Nephron progenitor cell (in vitro differentiated cells): ENCODE data around the gene BUB1B.
A peak's percentile ranks its signal among the peaks of the same experiment; 100 is the strongest.

Source experiments
- DNase-seq: peaks from one replicate; pipeline ENCODE4 v3.0.0; 2021
- H3K27ac Mint-ChIP-seq: 2 replicates; pipeline ENCODE4 v1.8.0; 2021; ENCODE audit warnings: mild to moderate bottlenecking, moderate library complexity, mixed read lengths
- H3K27me3 Mint-ChIP-seq: 2 replicates; pipeline ENCODE4 v1.8.0; 2021; ENCODE audit warnings: mild to moderate bottlenecking, low read depth, mixed read lengths; ENCODE audit not compliant: poor library complexity
- H3K36me3 Mint-ChIP-seq: 2 replicates; pipeline ENCODE4 v1.8.0; 2021; ENCODE audit warnings: low read depth, mixed read lengths
- H3K4me1 Mint-ChIP-seq: 2 replicates; pipeline ENCODE4 v1.8.0; 2021; ENCODE audit warnings: mixed read lengths
- H3K4me3 Mint-ChIP-seq: 2 replicates; pipeline ENCODE4 v1.8.0; 2021; ENCODE audit warnings: mild to moderate bottlenecking, moderate library complexity, mixed read lengths
- H3K9me3 Mint-ChIP-seq: 2 replicates; pipeline ENCODE4 v1.8.0; 2021; ENCODE audit warnings: mild to moderate bottlenecking, moderate library complexity, mixed read lengths
- TF ChIP-seq, protein P1 (sequence below): fragments of 200-600 bp; sonication (generic); IDR thresholded peaks from 2 replicates; pipeline ENCODE4 v1.5.0; 2021; ENCODE audit warnings: antibody characterized with exemption

The BUB1B gene

DNA sequence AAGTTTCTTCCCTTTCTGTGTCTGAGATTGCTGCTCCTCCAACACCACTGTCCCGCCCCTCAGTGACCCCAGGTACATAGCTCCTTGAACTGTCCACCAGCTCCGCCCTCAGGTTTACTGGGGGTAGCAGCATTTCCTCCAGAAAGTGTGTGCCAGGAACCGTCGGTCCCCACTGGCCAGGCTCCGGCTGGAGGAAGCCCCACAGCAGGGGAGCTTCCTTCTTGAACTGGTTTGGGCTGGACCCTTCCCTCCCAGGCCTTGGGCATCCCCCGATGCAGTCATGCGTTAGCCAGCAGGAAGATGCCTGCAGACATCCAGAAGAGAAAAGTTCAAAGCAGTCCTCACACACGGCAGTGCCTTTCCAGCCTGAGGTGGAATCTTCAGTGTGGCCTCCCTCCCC lies 97.7 kb downstream of the BUB1B start:
- Mint-ChIP-seq H3K9me3 (no peaks in the 10 kb centered on the region), H3K27ac (no peak overlapping the region), H3K4me1 (peaks cover 64% of the 10 kb centered on the region), H3K27me3 (peaks cover 30% of the 10 kb centered on the region), H3K36me3 (no peaks in the 10 kb centered on the region), H3K4me3 (no peak overlapping the region)
- no peak for DNase-seq
- TF ChIP-seq, protein P1, sequence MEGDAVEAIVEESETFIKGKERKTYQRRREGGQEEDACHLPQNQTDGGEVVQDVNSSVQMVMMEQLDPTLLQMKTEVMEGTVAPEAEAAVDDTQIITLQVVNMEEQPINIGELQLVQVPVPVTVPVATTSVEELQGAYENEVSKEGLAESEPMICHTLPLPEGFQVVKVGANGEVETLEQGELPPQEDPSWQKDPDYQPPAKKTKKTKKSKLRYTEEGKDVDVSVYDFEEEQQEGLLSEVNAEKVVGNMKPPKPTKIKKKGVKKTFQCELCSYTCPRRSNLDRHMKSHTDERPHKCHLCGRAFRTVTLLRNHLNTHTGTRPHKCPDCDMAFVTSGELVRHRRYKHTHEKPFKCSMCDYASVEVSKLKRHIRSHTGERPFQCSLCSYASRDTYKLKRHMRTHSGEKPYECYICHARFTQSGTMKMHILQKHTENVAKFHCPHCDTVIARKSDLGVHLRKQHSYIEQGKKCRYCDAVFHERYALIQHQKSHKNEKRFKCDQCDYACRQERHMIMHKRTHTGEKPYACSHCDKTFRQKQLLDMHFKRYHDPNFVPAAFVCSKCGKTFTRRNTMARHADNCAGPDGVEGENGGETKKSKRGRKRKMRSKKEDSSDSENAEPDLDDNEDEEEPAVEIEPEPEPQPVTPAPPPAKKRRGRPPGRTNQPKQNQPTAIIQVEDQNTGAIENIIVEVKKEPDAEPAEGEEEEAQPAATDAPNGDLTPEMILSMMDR, result no peak

- H3K27me3 Mint-ChIP-seq, result peaks cover 25% of the 10 kb centered on the region
- DNase-seq, result no peak
- H3K4me1 Mint-ChIP-seq, result peaks cover 69% of the 10 kb centered on the region
- H3K36me3 Mint-ChIP-seq, result no peaks in the 10 kb centered on the region
- no peak overlapping the region for H3K27ac Mint-ChIP-seq
- no peak overlapping the region for H3K4me3 Mint-ChIP-seq
- H3K9me3 Mint-ChIP-seq, result no peaks in the 10 kb centered on the region
- TF ChIP-seq, protein P1, result no peak
Measured at GRCh38 chr15:40259021-40259420, 98.2 kb downstream of the BUB1B start.

GRCh38 chr15:40263024-40263754 lies 102.3 kb downstream of the BUB1B start:
- Mint-ChIP-seq H3K27ac (peak overlapping the region; percentile 6), H3K4me3 (peak overlapping the region; percentile 28), H3K36me3 (no peaks in the 10 kb centered on the region), H3K4me1 (peaks cover 70% of the 10 kb centered on the region), H3K27me3 (peaks cover 14% of the 10 kb centered on the region), H3K9me3 (no peaks in the 10 kb centered on the region)
- TF ChIP-seq, protein P1, result no peak
- no peak for DNase-seq

DNA sequence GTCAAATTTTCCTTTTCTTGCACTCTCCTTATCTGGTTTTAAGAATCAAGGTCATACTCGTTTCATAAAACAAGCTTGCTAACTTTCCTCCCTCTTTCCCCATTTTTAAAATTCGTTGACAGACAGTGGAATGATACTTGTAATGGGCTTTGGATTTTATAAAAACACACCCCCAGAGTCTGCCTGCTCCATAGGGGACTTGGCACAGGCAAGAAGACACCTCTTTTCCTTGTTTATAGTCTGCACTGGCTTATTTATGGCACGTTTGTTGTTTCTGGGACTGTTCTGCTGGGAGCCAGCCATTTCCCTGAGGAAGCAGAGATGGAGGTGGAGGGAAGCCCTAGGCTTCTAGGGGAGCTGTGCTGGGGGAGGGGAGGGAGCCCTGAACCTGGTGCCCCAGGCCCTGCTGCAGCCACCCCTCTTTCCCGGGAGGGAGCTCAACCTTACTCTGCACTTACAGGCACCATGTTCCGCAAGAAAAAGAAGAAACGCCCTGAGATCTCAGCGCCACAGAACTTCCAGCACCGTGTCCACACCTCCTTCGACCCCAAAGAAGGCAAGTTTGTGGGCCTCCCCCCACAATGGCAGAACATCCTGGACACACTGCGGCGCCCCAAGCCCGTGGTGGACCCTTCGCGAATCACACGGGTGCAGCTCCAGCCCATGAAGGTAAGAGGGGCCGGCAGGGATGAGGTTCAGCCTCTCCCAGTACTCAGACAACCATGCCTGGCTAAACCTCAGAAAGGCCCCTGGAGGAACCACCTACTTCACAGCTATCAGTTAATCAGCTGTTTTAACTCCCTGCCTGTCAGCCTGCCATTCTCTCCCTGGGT lies 103.7 kb downstream of the BUB1B start:
- Mint-ChIP-seq H3K4me1 (peaks cover 58% of the 10 kb centered on the region), H3K27me3 (peaks cover 14% of the 10 kb centered on the region), H3K4me3 (peak overlapping the region; percentile 41), H3K9me3 (no peaks in the 10 kb centered on the region), H3K27ac (peak overlapping the region; percentile 29), H3K36me3 (no peaks in the 10 kb centered on the region)
- no peak for DNase-seq
- TF ChIP-seq, protein P1, result no peak

GRCh38 chr15:40265355-40265754 lies 104.5 kb downstream of the BUB1B start:
- TF ChIP-seq, protein P1, result no peak
- H3K36me3 Mint-ChIP-seq, result no peaks in the 10 kb centered on the region
- H3K27me3 Mint-ChIP-seq, result peaks cover 11% of the 10 kb centered on the region
- H3K4me3 Mint-ChIP-seq, result no peak overlapping the region
- H3K27ac Mint-ChIP-seq, result no peak overlapping the region
- H3K9me3 Mint-ChIP-seq, result no peaks in the 10 kb centered on the region
- peaks cover 53% of the 10 kb centered on the region for H3K4me1 Mint-ChIP-seq
- no peak for DNase-seq
